K562 (cell line): ENCODE data around the gene SEZ6. TPM values are rescaled to one million over a fixed set of nuclear protein-coding genes. Genes with fewer than 3 reads are reported as not detected.
A peak's percentile ranks its signal among the peaks of the same experiment; 100 is the strongest.

Experiments
- CBFA2T3 ChIP-seq: fragments of 450-650 bp; IDR thresholded peaks from 2 replicates; pipeline ENCODE4 v1.6.1; 2017
- NRF1 ChIP-seq, 2 experiments: fragments of 450-650 bp; IDR thresholded peaks in 1 of 2; conservative IDR thresholded peaks in 1 of 2; 2 replicates each; pipeline ENCODE4 v1.6.1; 2014; ENCODE audit warnings: mild to moderate bottlenecking in 2 of 2
- PTRF ChIP-seq: fragments of 450-650 bp; IDR thresholded peaks from 2 replicates; pipeline ENCODE4 v1.6.1; 2016; ENCODE audit warnings: mild to moderate bottlenecking, missing genetic modification characterization, missing compliant biosample characterization
- RBM22 ChIP-seq: fragments of 200-400 bp; formaldehyde crosslinking; IDR thresholded peaks from 2 replicates; pipeline ENCODE4 v1.6.1; 2018; ENCODE audit warnings: low read length, low read depth; ENCODE audit not compliant: poor library complexity, severe bottlenecking
- RBM25 ChIP-seq: fragments of 200-400 bp; formaldehyde crosslinking; IDR thresholded peaks from 2 replicates; pipeline ENCODE4 v1.6.1; 2018; ENCODE audit warnings: low read length, low read depth, moderate library complexity; ENCODE audit not compliant: severe bottlenecking
- SMAD1 ChIP-seq: fragments of 150-350 bp; IDR thresholded peaks from 2 replicates; pipeline ENCODE4 v1.6.1; 2014; ENCODE audit warnings: low read length, low read depth; ENCODE audit not compliant: partially characterized antibody
- SP1 ChIP-seq: sonication (generic); formaldehyde crosslinking; IDR thresholded peaks from 2 replicates; pipeline ENCODE4 v1.8.1; 2022; ENCODE audit warnings: mild to moderate bottlenecking, missing genetic modification reagents
- TCF7L2 ChIP-seq: fragments of 150-350 bp; IDR thresholded peaks from 2 replicates; pipeline ENCODE4 v1.6.1; 2016; ENCODE audit warnings: low read depth, mild to moderate bottlenecking, low read length, moderate library complexity
- ZBTB17 ChIP-seq: fragments of 450-650 bp; formaldehyde crosslinking; IDR thresholded peaks from 2 replicates; pipeline ENCODE4 v1.4.0; 2020; ENCODE audit warnings: mild to moderate bottlenecking
- ZHX1 ChIP-seq: fragments of 150-350 bp; conservative IDR thresholded peaks from 2 replicates; pipeline ENCODE4 v1.6.1; 2014; ENCODE audit warnings: low read length
- ZNF407 ChIP-seq: fragments of 450-650 bp; IDR thresholded peaks from 2 replicates; pipeline ENCODE4 v1.6.1; 2016; ENCODE audit warnings: low read depth
- polyA plus RNA-seq, 8 experiments: library from polyadenylated mRNA; depleted of rRNA in 4 of 8; stranded (reverse) in 5 of 8; unstranded in 3 of 8; fragments of >200 nt; fragmentation: Nextera tagmentation in 2 of 8; fragmentation: Illumina TruSeq in 1 of 8; extraction: Ambion mirVana in 2 of 8; extraction: Trizol in 1 of 8; gene quantifications; 2 replicates each; pipeline versions ENCODE4 v1.2.1 to v1.2.3, GENCODE V29; 2011 to 2014; ENCODE audit warnings: inconsistent platforms in 1 of 8, missing spikeins in 1 of 8
- total RNA-seq, 7 experiments: library from RNA; depleted of rRNA in 6 of 7; stranded (reverse); fragments of >200 nt in 6 of 7; fragmentation: Illumina TruSeq in 2 of 7; extraction: Trizol in 2 of 7; gene quantifications; 2 replicates each; pipeline versions ENCODE4 v1.2.1 to v1.2.3, GENCODE V29; 2011 to 2021; ENCODE audit warnings: low replicate concordance in 1 of 7

The SEZ6 gene
- total and polyA plus RNA-seq, 9 of the 15 experiments (the other 6 are each of a cell fraction or from before 2014, with no cell fraction given), result not detected

- TF ChIP-seq ZHX1 (no peak), ZBTB17 (CRISPR knock-in tag) (no peak), TCF7L2 (0 out of 2 replicates have a peak, but pooled peaks have one; percentile 49), ZNF407 (no peak), CBFA2T3 (no peak), RBM25 (no peak), SMAD1 (no peak), PTRF (tag) (no peak), RBM22 (no peak), NRF1 (conservative IDR thresholded peaks at IDR 0.05 in 1 of 2, IDR thresholded peaks at IDR 0.05 in 1 of 2) (peak; percentile 100), SP1 (no peak; the same call in 1 of the 2 replicates)
Observed at GRCh38 chr17:28951428-28951990, 54.3 kb downstream of the SEZ6 start, which contains the start of gene PHF12 (continued).
